GM12873 (cell line): Measurements from ENCODE around the gene GABRG2.

Source experiments
- CTCF ChIP-seq: IDR thresholded peaks from 2 replicates; pipeline ENCODE4 v1.5.1; 2012; ENCODE audit warnings: low read depth, mild to moderate bottlenecking, moderate library complexity, low read length, control low read depth; ENCODE audit not compliant: insufficient read depth; ENCODE audit errors: missing control alignments

Gene GABRG2

GRCh38 chr5:162068412-162068811 is 839 bp downstream of the GABRG2 start:
- no peak for TF ChIP-seq CTCF

- TF ChIP-seq CTCF, result no peak
Observed at GRCh38 chr5:162068936-162069335, 1.4 kb downstream of the GABRG2 start.

- no peak for TF ChIP-seq CTCF
Observed at GRCh38 chr5:162078805-162079204, 11.2 kb downstream of the GABRG2 start.

- TF ChIP-seq CTCF, result no peak
Observed at GRCh38 chr5:162091336-162091735, 23.8 kb downstream of the GABRG2 start.

GRCh38 chr5:162096448-162096847 is 28.9 kb downstream of the GABRG2 start:
- TF ChIP-seq CTCF, result no peak

- no peak for TF ChIP-seq CTCF
Observed at GRCh38 chr5:162107591-162107990, 40.0 kb downstream of the GABRG2 start.

GRCh38 chr5:162119801-162120200 is 52.2 kb downstream of the GABRG2 start:
- no peak for TF ChIP-seq CTCF

GRCh38 chr5:162128117-162128516 is 60.5 kb downstream of the GABRG2 start:
- TF ChIP-seq CTCF, result no peak
